Stimulated activated CD8-positive, alpha-beta memory T cell treated with anti-CD3 and anti-CD28 coated beads, Interleukin-15, amount 100 ng/mL, for 48 hours (primary cell): ENCODE results near the gene ETFA.

ENCODE experiments used
- DNase-seq, 2 donors: peaks; one replicate each; pipeline ENCODE4 v3.0.0-alpha.2; 2020; ENCODE audit warnings: low read depth in 2 of 2

Gene ETFA

DNA sequence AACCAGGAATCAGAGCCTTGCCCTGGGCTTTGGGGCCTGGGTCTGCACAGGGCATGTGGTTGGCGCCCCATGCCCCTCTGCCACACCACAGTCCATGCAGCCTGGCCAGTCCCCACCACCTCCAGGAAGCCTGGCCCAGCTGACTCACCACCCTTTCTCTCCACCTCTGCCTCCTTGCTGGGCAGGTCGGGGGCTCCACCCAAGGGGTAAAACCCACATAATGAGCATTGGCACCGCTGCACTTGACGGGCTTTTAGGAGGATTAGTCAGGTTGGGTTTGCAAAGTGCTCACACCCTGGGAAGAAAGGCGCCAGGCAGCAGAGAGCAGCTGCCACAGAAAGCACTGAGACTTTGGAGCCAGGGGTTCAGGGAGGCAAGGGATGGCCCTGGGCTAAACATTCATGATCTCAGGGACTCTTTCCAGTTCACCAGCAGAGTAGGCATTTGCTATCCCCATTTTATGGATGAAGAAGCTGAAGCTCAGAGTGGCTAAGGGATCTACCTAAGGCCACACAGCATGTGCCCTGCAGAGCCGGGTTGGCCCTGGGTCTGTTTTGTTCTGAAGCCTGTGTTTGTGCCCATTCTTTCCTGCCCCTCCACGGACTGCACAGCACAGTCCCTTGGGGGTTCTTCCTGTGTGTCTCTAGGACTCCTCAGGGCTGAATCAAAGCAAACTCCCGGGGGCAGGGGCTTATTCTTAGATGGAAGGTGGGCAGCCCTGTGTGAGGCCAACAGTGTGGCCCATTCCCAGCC is 113.4 kb downstream of the ETFA start:
- no peak for DNase-seq

DNA sequence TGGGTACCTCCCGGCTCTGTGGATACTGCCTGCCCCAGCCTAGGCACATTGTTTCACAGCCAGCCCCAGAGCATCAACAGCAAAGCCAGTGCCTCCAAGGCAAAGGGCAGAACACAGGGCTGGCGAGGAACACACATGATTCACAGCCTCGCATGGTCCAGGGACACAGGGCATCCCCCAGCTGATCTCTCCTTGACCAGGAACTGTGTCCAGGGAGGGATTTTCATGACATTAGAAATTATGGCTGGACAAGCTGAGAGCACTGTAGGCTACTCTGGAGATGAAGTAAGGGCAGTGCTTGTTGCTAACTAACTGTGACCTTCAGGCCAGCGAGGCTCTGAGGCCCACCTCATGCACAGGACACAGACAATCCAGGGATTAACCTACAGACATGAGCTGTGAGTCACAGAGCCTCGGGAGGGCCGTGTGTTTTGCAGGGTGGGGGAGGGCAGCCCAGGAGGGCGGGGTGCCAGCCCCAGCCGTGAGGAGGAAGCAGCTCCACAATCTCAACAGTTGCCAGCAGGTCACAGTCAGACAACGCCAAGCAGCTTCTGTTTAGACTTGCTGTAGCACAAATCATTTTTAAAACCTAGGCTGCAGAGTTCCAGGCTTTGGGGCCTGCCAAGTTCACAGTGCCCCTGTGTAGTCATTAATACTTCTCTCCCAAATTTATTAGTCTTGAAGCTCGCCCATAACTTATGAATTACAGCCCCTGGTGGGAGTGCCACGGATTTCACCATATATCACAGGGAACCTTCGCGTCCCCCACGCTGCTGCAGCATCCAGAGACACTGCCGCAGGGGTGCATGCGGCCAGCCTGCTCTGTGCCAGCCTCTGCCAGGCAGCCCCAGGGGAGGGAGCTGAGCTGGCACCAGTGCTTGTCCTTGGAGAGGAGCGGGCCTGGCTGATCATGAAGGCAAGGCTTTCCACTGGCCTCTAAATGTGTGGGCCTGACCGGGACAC is 114.7 kb downstream of the ETFA start:
- no peak for DNase-seq

- no peak for DNase-seq
Observed at GRCh38 chr15:76195506-76196268, 115.6 kb downstream of the ETFA start.

- DNase-seq: no peak
Observed at GRCh38 chr15:76193934-76194333, 117.3 kb downstream of the ETFA start.

- no peak for DNase-seq
Observed at GRCh38 chr15:76192715-76193114, 118.6 kb downstream of the ETFA start.

DNA sequence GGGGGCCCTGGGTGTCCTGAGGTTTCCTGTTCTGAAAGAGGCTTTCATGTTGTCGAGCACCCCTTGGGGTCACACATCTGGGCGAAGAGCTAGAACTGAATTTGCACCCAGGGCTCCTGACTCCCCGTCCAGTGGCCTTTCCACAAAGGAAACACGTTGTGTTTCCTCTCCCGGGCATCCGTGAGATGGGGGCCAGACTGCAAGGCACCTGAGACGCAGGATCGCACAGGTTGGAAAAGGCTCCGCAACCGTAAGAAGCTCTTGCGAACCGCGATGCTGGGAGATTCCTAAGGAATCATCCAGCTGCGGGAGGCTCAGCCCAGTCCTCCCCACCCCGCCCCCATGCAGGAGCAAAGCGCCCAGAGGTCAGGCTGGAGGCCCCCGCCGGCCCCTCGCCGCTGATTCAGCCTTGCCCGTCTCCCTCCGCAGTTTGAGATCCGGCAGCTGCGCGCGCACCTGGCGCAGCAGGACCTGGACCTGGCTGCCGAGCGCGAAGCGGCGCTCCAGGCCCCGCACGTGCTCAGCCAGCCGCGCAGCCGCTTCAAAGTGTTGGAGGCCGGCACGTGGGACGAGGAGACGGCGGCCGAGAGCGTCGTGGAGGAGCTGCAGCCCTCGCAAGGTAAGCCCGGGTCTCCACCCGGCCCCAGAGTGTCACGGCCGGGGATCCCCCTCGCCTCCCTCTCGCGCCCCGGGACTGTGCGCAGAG is 119.6 kb downstream of the ETFA start:
- no peak for DNase-seq

GRCh38 chr15:76190751-76191538 is 120.3 kb downstream of the ETFA start:
- peak; percentile 54 to 71 for DNase-seq

DNA sequence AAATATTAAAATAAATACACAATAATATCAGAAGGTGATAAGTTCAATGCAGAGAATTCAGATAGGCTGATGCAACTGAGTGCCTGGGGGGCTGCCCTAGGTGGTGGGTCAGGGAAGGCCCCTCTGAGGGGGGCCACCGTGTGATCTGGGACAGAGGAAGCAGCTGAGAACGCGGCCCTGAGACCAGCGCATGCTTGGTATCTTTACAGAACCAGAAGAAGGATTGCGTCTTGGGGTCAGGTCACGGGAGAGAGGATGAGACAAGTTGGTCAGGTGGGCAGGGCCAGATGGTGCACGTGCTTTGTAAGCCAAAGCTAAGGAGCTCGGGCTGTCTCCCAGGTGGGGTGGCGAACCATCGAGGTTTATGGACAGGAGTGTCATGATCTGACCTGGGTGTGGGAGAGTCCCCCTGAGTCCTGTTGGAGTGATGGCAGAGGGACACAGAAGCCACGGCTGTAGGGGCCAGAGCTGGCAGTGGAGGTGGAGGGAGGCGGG is 121.2 kb downstream of the ETFA start:
- DNase-seq: no peak

- DNase-seq: no peak
Observed at GRCh38 chr15:76189106-76189505, 122.2 kb downstream of the ETFA start.

GRCh38 chr15:76187163-76187562 is 124.1 kb downstream of the ETFA start:
- DNase-seq: no peak

- DNase-seq: no peak
Observed at GRCh38 chr15:76185716-76186115, 125.6 kb downstream of the ETFA start.

DNA sequence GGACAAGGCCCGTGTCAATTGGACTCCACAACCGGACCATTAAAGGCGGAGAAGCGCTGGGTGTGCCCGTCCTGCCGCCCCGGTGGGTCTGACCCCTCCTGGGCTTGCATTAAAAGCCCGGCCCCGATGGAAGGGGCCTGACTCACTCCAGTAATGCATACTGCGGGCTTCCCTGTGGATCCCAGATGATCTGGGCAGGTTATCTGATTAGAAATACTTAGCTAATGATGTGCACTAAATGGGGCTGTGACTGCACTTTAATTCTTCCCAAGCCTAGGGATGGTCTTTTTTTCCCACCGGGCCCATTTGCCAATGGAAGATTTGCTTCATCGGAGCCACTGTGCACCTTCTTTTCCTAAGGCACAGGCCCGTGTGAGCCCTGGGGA is 126.6 kb downstream of the ETFA start:
- DNase-seq: no peak

DNA sequence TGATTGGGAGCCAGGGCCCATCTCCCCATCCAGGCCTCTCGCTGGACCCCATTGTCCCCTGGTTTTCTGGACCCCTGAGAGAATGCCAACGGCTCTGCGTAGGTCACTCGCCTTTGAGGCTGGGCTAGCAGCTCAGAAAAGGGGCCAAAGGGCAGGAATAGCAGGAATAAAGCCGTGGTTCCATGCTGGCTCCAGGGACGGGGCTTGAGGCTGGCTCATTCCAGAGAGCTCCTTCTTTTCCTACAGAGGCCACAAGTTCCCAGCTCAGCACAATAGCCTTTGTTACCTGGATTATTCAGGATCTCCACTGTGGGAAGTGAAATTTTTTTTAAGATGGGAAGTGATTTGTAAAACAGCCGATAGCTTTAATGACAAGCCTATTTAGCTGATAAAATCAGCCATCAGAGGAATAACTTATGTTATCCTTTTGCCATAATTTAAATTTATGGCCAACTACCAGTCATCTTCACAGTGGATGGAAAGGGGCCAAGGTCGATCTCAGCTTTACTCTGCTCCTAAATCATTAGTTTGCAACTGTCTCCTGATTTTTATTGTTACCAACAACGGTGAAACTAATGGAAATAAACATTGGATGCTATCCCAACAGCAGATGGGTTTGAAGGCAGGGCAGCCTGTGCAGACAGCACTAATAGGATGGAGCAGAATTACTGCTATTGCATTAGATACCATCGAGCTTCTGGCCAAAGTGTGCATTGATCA is 127.2 kb downstream of the ETFA start:
- no peak for DNase-seq

- DNase-seq: peak; percentile 8 to 23
Observed at GRCh38 chr15:76181705-76182107, 129.6 kb downstream of the ETFA start.

DNA sequence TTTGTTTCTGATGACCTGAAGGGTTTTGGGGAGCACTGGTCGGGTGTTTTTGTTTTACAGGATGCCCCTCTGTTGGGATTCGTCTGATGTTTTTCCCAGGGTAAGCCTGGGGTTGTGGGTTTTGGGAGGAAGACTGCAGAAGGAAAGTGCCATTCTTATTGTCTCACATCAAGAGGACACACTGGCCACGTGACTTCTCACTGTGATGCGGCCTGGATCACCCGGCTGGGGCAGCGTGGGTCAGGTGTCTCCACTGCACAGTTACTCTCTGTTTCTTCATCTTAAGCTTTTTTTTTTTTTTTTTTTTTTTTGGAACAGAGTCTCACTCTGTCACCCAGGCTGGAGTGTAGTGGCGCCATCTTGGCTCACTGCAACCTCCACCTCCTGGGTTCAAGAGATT is 130.9 kb downstream of the ETFA start:
- DNase-seq: no peak

GRCh38 chr15:76179023-76179422 is 132.2 kb downstream of the ETFA start:
- DNase-seq: no peak

DNA sequence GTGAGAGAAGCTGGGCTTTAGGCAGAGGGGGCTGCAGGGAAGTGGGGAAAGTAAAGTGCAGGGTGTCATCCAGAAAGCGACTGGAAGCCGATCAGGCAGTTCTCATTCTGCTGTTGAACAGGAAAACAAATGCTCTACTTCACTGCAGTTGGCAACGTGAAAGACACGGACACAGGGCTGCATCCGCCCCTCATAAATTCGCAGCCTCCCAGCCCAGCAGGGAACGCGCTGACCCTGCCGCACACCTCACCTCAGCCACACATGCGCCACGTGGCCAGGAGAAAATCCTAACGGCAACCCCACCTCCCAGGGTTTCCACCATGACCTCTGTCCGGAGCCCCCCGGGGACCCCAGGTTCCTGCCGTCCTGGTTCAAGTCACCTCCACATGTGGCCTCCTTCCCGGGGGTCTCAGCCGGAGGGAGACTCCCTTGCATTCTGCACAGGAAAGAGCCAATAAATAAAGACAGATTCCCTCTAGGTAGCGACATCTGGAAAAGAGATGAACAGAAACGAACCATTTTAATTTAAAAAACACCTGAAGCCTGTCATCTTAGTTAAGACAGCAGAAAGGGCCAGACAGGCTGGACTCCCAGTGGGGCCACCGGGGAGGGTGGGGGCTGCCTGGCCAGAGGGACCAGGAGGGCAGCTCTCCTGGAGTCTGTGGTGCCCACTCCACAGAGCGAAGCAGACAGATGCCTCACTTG is 132.8 kb downstream of the ETFA start:
- DNase-seq: no peak

- no peak for DNase-seq
Observed at GRCh38 chr15:76177491-76178040, 133.7 kb downstream of the ETFA start.
